IMR-90 (cell line): ENCODE results near the gene TFAP2C. TPM values are rescaled to one million over a fixed set of nuclear protein-coding genes. Genes with fewer than 3 reads are reported as not detected.

ENCODE experiments used
- ATAC-seq: fragments of 200-7000 bp; cut with Tn5 transposase; 2 replicates; pipeline ENCODE4 v1.9.1; 2020; ENCODE audit warnings: low read depth, mild to moderate bottlenecking, moderate library complexity
- BruUV-seq: library from RNA; stranded (reverse); fragments of 400-500 nt; replicated peaks from 2 replicates; lab custom pipeline; 2021; lab: Mats Ljungman, UMichigan
- CTCF ChIA-PET: fragments of 300-600 bp; formaldehyde crosslinking; extraction: SDS; loops from one replicate; lab custom pipeline; 2021; ENCODE audit warnings: antibody characterized with exemption; lab: Yijun Ruan, JAX
- POLR2A ChIA-PET: fragments of 300-600 bp; sonication (Branson Sonifier 250); formaldehyde crosslinking; loops from one replicate; lab custom pipeline; 2022; ENCODE audit warnings: antibody characterized with exemption; ENCODE audit not compliant: unreplicated experiment; lab: Charles Lee
- DNase-seq: peaks from one replicate; pipeline ENCODE4 v3.0.0; 2013
- H2AFZ ChIP-seq: replicated peaks from 2 replicates; pipeline ENCODE3; 2013; ENCODE audit warnings: low read length, mild to moderate bottlenecking; ENCODE audit not compliant: poor library complexity
- H2AK5ac ChIP-seq: 2 replicates; pipeline ENCODE4 v1.6.1; 2013; ENCODE audit warnings: low read depth, low read length, inconsistent platforms
- H2AK9ac ChIP-seq: replicated peaks from 2 replicates; pipeline ENCODE3; 2013; ENCODE audit warnings: mild to moderate bottlenecking, low read depth, low read length, moderate library complexity; ENCODE audit not compliant: poor library complexity
- H2BK120ac ChIP-seq: 2 replicates; pipeline ENCODE4 v1.6.1; 2013; ENCODE audit warnings: low read depth, low read length, inconsistent platforms
- H2BK15ac ChIP-seq: 3 replicates; pipeline ENCODE4 v1.6.1; 2013; ENCODE audit warnings: low read depth, low read length, inconsistent platforms
- H2BK20ac ChIP-seq: 2 replicates; pipeline ENCODE4 v1.6.1; 2013; ENCODE audit warnings: low read depth, mild to moderate bottlenecking, inconsistent platforms, low read length, moderate library complexity
- H2BK5ac ChIP-seq: 2 replicates; pipeline ENCODE4 v1.6.1; 2013; ENCODE audit warnings: mild to moderate bottlenecking, low read depth, low read length, inconsistent platforms; ENCODE audit not compliant: poor library complexity, severe bottlenecking
- H3K14ac ChIP-seq: replicated peaks from 2 replicates; pipeline ENCODE4 v1.6.1; 2013; ENCODE audit warnings: low read depth, low read length, inconsistent platforms
- H3K18ac ChIP-seq: 2 replicates; pipeline ENCODE4 v1.6.1; 2013; ENCODE audit warnings: low read depth, low read length, control low read depth
- H3K23ac ChIP-seq: 2 replicates; pipeline ENCODE4 v1.6.1; 2013; ENCODE audit warnings: low read depth, low read length, inconsistent platforms
- H3K27ac ChIP-seq: 2 replicates; pipeline ENCODE4 v1.5.1; 2013; ENCODE audit warnings: mild to moderate bottlenecking, control low read depth, low read length; ENCODE audit not compliant: insufficient read depth
- H3K27me3 ChIP-seq: 2 replicates; pipeline ENCODE4 v1.6.1; 2013; ENCODE audit warnings: low read length; ENCODE audit not compliant: control insufficient read depth, insufficient read depth
- H3K36me3 ChIP-seq: 2 replicates; pipeline ENCODE4 v1.6.1; 2013; ENCODE audit warnings: low read length, mixed read lengths; ENCODE audit not compliant: control insufficient read depth, insufficient read depth
- H3K4ac ChIP-seq: 2 replicates; pipeline ENCODE4 v1.6.1; 2013; ENCODE audit warnings: low read depth, low read length, inconsistent platforms
- H3K4me1 ChIP-seq: 2 replicates; pipeline ENCODE4 v1.6.1; 2013; ENCODE audit warnings: low read length, mixed read lengths; ENCODE audit not compliant: control insufficient read depth, insufficient read depth
- H3K4me2 ChIP-seq: 2 replicates; pipeline ENCODE4 v1.6.1; 2013; ENCODE audit warnings: low read depth, mild to moderate bottlenecking, control low read depth, low read length, moderate library complexity
- H3K4me3 ChIP-seq: 2 replicates; pipeline ENCODE4 v1.5.1; 2013; ENCODE audit warnings: low read depth, mild to moderate bottlenecking, control low read depth, low read length, moderate library complexity; ENCODE audit not compliant: insufficient read depth
- H3K56ac ChIP-seq: 2 replicates; pipeline ENCODE4 v1.6.1; 2013; ENCODE audit warnings: low read length, inconsistent platforms; ENCODE audit not compliant: insufficient read depth; ENCODE audit errors: extremely low read depth
- H3K79me1 ChIP-seq, 2 experiments: 2 replicates each; pipeline ENCODE4 v1.6.1; 2013; ENCODE audit warnings: low read length in 2 of 2, inconsistent platforms in 1 of 2, low read depth in 1 of 2
- H3K9ac ChIP-seq: 2 replicates; pipeline ENCODE4 v1.6.1; 2013; ENCODE audit warnings: low read depth, low read length, control low read depth
- H3K9me1 ChIP-seq: 2 replicates; pipeline ENCODE4 v1.6.1; 2013; ENCODE audit warnings: low read length, inconsistent platforms; ENCODE audit not compliant: insufficient read depth
- H3K9me3 ChIP-seq: 2 replicates; pipeline ENCODE4 v1.6.1; 2013; ENCODE audit warnings: low read length; ENCODE audit not compliant: control insufficient read depth, insufficient read depth
- H4K20me1 ChIP-seq: 2 replicates; pipeline ENCODE4 v1.6.1; 2013; ENCODE audit warnings: low read length, inconsistent platforms; ENCODE audit not compliant: insufficient read depth
- H4K5ac ChIP-seq: 2 replicates; pipeline ENCODE4 v1.6.1; 2013; ENCODE audit warnings: mild to moderate bottlenecking, low read depth, low read length, control low read depth
- H4K8ac ChIP-seq, 2 experiments: 2 replicates each; pipeline ENCODE4 v1.6.1; 2013; ENCODE audit warnings: low read depth in 2 of 2, low read length in 2 of 2, control low read depth in 1 of 2, inconsistent platforms in 1 of 2
- H4K91ac ChIP-seq: 2 replicates; pipeline ENCODE4 v1.6.1; 2013; ENCODE audit warnings: low read depth, low read length, inconsistent platforms; ENCODE audit not compliant: insufficient read depth
- BHLHE40 ChIP-seq: fragments of 150-350 bp; IDR thresholded peaks from 2 replicates; pipeline ENCODE4 v1.6.1; 2016; ENCODE audit warnings: mild to moderate bottlenecking, low read depth, low read length
- CEBPB ChIP-seq: IDR thresholded peaks from 2 replicates; pipeline ENCODE4 v1.6.1; 2012; ENCODE audit warnings: low read depth, low read length, improper control_type of control experiment
- CHD1 ChIP-seq: IDR thresholded peaks from 2 replicates; pipeline ENCODE4 v1.6.1; 2012; ENCODE audit warnings: low read depth, low read length, improper control_type of control experiment
- CTCF ChIP-seq: conservative IDR thresholded peaks from 2 replicates; pipeline ENCODE4 v1.5.1; 2012; ENCODE audit warnings: mild to moderate bottlenecking, low read depth, low read length, improper control_type of control experiment
- FOS ChIP-seq: fragments of 150-350 bp; IDR thresholded peaks from 2 replicates; pipeline ENCODE4 v1.6.1; 2016; ENCODE audit warnings: low read depth, low read length
- MAFK ChIP-seq: IDR thresholded peaks from 2 replicates; pipeline ENCODE4 v1.6.1; 2012; ENCODE audit warnings: low read depth, low read length, improper control_type of control experiment
- MAZ ChIP-seq: IDR thresholded peaks from 2 replicates; pipeline ENCODE4 v1.6.1; 2012; ENCODE audit warnings: low read depth, mild to moderate bottlenecking, low read length, improper control_type of control experiment, moderate library complexity, borderline replicate concordance
- MXI1 ChIP-seq: IDR thresholded peaks from 2 replicates; pipeline ENCODE4 v1.6.1; 2012; ENCODE audit warnings: low read depth, mild to moderate bottlenecking, low read length, moderate library complexity, borderline replicate concordance
- NFE2L2 ChIP-seq: fragments of 150-350 bp; IDR thresholded peaks from 2 replicates; pipeline ENCODE4 v1.6.1; 2016; ENCODE audit warnings: low read depth, mild to moderate bottlenecking, low read length
- POLR2A ChIP-seq: IDR thresholded peaks from 2 replicates; pipeline ENCODE4 v1.6.1; 2012; ENCODE audit warnings: mild to moderate bottlenecking, low read depth, low read length
- RAD21 ChIP-seq: IDR thresholded peaks from 2 replicates; pipeline ENCODE4 v1.6.1; 2012; ENCODE audit warnings: low read length, improper control_type of control experiment
- RCOR1 ChIP-seq: IDR thresholded peaks from 2 replicates; pipeline ENCODE4 v1.6.1; 2012; ENCODE audit warnings: mild to moderate bottlenecking, low read length, improper control_type of control experiment; ENCODE audit not compliant: insufficient replicate concordance
- RFX5 ChIP-seq: IDR thresholded peaks from 2 replicates; pipeline ENCODE4 v1.8.0; 2012; ENCODE audit warnings: low read depth, mild to moderate bottlenecking, low read length, moderate library complexity
- WGBS, 2 experiments: methylation state at CpG; one replicate each; pipeline versions ENCODE4 v1.1.5 to v1.1.7; 2013; ENCODE audit warnings: missing lambda C conversion rate in 2 of 2; ENCODE audit not compliant: insufficient read length in 1 of 2; ENCODE audit errors: extremely low coverage in 2 of 2; 5-methylcytosine and 5-hydroxymethylcytosine counted together
- dilution Hi-C: fragments of 300-500 bp; cut with HindIII; formaldehyde crosslinking; loops from one replicate; pipeline ENCODE4 v1.14.3; 2018; ENCODE audit warnings: low sequenced_read_pairs; ENCODE audit not compliant: unreplicated experiment
- in situ Hi-C: fragments of 300-500 bp; cut with MboI; formaldehyde crosslinking; loops from 3 replicates; pipeline ENCODE4 v1.14.3; 2019; ENCODE audit warnings: low sequenced_read_pairs, inconsistent platforms, mixed read lengths
- intact Hi-C: fragments of 100-400 bp; cut with micrococcal nuclease; formaldehyde crosslinking; loops from 2 replicates; pipeline ENCODE4 v1.10.0; 2022
- polyA plus RNA-seq, 3 experiments: library from polyadenylated mRNA; depleted of rRNA; stranded (reverse); fragments of >200 nt; gene quantifications; 2 replicates each; pipeline ENCODE4 v1.2.3, GENCODE V29; 2012; ENCODE audit warnings: low replicate concordance in 1 of 3
- total RNA-seq: library from RNA; depleted of rRNA; stranded (reverse); fragments of >200 nt; gene quantifications from 2 replicates; pipeline ENCODE4 v1.2.3, GENCODE V29; 2012
- TF ChIP-seq, protein P1 (sequence below): fragments of 150-350 bp; IDR thresholded peaks from 2 replicates; pipeline ENCODE4 v1.6.1; 2017; ENCODE audit warnings: mild to moderate bottlenecking, antibody characterized with exemption, low read length, low read depth
- TF ChIP-seq, protein P2 (sequence below): fragments of 150-350 bp; IDR thresholded peaks from 2 replicates; pipeline ENCODE4 v1.6.1; 2016; ENCODE audit warnings: low read depth, mild to moderate bottlenecking, low read length, moderate library complexity, borderline replicate concordance

Gene TFAP2C
- total and polyA plus RNA-seq, 2 of the 4 experiments (the other 2 are of a cell fraction), result under 0.01 to 0.05 TPM

- H2BK5ac ChIP-seq, result no peak overlapping the region
- no peak for DNase-seq
- no peak overlapping the region for H3K27ac ChIP-seq
- no peak for ATAC-seq
- BruUV-seq, result no TSS peak
- no peak overlapping the region for H3K23ac ChIP-seq
- H2BK15ac ChIP-seq, result no peak overlapping the region
- no peaks in the 10 kb centered on the region for H3K4me1 ChIP-seq
- intact Hi-C loops (no loop called here), dilution Hi-C loops (no loop called here), in situ Hi-C loops (no loop called here)
- H2AFZ ChIP-seq, result peak overlapping the region; percentile 14
- ChIA-PET CTCF (no interaction called here), POLR2A (no interaction called here)
- no peak overlapping the region for H2AK9ac ChIP-seq
- H3K9me3 ChIP-seq, result no peaks in the 10 kb centered on the region
- H3K4me3 ChIP-seq, result no peak overlapping the region
- no peak overlapping the region for H3K56ac ChIP-seq
- no peak overlapping the region for H3K4me2 ChIP-seq
- no peak overlapping the region for H3K9ac ChIP-seq
- H4K20me1 ChIP-seq, result no peaks in the 10 kb centered on the region
- no peak overlapping the region for H4K91ac ChIP-seq
- TF ChIP-seq RAD21 (no peak), MAFK (no peak), POLR2A (no peak), NFE2L2 (no peak), CHD1 (no peak), MXI1 (no peak), MAZ (no peak), RCOR1 (no peak), FOS (no peak), CEBPB (no peak), RFX5 (no peak), CTCF (no peak), BHLHE40 (no peak)
- TF ChIP-seq, protein P1, sequence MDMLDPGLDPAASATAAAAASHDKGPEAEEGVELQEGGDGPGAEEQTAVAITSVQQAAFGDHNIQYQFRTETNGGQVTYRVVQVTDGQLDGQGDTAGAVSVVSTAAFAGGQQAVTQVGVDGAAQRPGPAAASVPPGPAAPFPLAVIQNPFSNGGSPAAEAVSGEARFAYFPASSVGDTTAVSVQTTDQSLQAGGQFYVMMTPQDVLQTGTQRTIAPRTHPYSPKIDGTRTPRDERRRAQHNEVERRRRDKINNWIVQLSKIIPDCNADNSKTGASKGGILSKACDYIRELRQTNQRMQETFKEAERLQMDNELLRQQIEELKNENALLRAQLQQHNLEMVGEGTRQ, result no peak
- TF ChIP-seq, protein P2, sequence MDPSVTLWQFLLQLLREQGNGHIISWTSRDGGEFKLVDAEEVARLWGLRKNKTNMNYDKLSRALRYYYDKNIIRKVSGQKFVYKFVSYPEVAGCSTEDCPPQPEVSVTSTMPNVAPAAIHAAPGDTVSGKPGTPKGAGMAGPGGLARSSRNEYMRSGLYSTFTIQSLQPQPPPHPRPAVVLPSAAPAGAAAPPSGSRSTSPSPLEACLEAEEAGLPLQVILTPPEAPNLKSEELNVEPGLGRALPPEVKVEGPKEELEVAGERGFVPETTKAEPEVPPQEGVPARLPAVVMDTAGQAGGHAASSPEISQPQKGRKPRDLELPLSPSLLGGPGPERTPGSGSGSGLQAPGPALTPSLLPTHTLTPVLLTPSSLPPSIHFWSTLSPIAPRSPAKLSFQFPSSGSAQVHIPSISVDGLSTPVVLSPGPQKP, result no peak
- H4K8ac ChIP-seq, result no peak overlapping the region
- H2BK20ac ChIP-seq, result no peak overlapping the region
- no peak overlapping the region for H3K18ac ChIP-seq
- H4K5ac ChIP-seq, result no peak overlapping the region
- H3K14ac ChIP-seq, result no peak overlapping the region
- H2BK120ac ChIP-seq, result no peak overlapping the region
- no peaks in the 10 kb centered on the region for H3K36me3 ChIP-seq
- no peak overlapping the region for H3K4ac ChIP-seq
- H3K9me1 ChIP-seq, result no peaks in the 10 kb centered on the region
- H3K79me1 ChIP-seq, result no peaks in the 10 kb centered on the region
- no peak overlapping the region for H2AK5ac ChIP-seq
- no peaks in the 10 kb centered on the region for H3K27me3 ChIP-seq
- WGBS, 2 experiments, result 57% methylated on average over 3 of the region's 6 CpGs; no CpG with 5 or more reads in 1 of the 2 experiments
These were observed 19.0 kb upstream of the TFAP2C start for GRCh38 chr20:56610098-56610497.
